HG03196 (cell line): ENCODE results near the gene MED12L.
A peak's percentile ranks its signal among the peaks of the same experiment; 100 is the strongest.

Experiments
- ATAC-seq: cut with Tn5 transposase; IDR thresholded peaks from one replicate; pipeline ENCODE4 v1.9.1; 2021; ENCODE audit not compliant: unreplicated experiment

Gene MED12L

DNA sequence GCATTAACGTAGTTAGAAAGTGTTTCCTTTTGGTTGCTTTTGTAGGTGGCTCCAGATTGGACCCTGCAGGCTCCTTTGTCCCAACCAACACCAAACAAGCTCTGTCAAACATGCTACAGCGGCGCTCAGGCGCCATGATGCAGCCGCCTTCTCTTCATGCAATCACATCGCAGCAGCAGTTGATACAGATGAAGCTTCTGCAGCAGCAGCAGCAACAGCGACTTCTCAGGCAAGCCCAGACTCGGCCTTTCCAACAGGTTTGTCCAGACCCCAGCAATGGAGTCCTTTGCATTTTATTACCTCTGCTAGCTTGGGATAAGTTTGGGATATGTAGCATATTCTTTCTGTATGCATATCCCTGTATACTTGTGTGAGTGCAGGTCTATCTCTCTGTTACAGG is 309.1 kb downstream of the MED12L start:
- ATAC-seq: no peak

DNA sequence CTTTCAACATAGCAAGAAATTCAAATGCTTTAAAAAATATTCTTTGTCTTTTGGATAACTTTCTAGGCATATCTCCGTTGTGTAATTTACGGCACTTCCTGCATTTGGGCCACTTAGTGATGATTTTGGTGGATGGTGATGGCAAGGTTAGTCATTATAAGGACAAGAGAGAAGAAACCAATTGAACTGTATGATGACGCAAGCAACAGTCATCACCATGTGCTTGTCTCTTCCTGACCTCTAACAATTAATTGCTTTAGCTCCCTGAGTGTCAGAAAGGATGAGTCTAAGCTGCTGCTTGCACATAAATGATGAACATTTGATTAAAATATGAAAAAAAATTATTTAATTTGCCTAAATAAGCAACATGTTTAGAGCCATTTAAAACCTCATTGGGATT is 310.3 kb downstream of the MED12L start:
- no peak for ATAC-seq

DNA sequence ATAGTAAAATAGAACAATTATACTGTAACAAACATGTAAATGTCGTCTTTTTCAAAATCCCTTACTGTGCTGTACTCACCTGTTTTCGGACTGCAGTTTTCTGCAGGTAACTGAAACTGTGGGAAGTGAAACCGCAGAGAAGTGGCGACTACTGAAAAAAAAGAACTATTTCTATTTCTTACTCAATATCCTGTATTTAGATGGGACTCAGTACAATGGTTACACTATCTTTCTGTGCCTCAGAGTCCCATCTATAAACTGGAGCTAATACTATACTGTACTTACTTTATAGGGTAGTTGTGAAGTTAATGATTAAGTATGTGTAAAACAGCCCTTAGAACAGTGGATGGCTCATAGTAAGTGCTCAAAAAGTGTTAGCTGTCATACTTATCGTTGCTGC is 313.4 kb downstream of the MED12L start:
- ATAC-seq: no peak

DNA sequence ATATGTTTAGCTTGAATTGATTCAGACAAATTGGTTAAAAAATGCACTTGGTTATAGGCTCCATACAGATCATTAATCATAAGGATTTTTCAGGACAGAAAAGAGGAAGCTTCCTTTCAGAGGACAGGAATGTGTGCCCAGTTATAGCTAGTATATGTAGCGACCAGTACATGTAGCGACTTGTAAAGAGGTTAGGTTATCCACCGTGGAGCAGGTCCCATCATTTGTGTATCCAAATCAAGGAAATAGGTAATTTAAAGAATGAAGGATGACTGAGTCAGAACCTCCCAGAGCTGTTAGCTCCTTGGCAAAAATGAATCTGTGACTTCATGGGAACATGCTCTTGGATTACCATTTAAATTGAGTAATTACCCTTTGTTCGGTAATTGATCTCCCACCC is 314.9 kb downstream of the MED12L start:
- ATAC-seq: no peak

DNA sequence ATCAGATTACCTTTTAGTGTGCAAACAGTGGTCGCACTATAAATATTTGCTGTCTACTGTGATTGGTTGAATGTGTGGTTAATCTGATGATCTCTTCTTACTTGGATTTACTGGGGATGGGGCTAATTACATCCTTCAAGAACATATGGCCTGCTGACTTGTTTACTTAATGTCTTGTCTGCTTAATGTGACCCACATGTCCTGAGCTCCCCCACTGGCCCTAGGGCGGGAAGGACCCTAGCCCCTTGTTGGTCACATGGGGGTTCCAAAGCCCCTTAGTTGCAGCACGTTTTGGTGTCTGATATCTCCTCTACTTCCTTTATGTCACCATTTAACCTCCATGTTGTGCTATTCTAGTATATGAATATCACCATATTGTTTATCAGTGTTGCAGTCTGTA is 316.9 kb downstream of the MED12L start:
- ATAC-seq: no peak

DNA sequence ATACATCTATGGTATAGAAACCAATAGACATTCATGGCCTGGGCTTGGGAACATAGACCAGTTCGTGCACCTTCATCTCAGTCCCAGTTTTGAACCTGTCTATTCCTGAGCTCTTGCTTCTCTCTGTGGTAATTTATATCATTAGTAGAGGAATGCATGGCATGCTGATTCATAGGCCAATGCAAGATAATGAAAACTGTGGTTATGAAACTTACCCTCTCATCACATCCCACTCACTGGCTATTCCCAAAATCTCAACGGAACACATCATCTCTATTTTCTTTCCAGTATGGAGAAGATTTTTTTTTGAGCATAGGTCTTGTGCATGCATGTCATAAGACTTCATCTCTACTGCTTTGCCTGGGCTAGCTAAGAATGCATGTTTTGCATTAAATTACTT is 317.8 kb downstream of the MED12L start:
- ATAC-seq: no peak

DNA sequence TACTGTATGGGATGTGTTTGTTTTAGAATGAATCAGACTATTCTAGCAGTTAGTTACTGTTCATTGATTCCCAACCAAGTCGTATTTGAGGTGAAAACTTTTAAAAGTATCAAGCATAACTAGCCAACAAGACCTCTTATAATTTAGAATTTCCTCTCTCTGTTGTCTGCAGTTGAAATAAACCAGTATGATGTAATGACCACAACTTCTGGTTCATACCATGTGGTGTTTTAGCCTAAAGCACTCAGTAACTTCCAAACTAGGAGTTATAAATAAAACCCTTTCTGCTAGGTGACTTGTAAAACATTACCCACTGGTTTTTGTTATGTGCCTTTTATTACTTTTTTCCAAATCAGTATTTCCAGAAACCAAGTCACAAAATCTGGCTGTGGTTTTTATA is 318.9 kb downstream of the MED12L start:
- ATAC-seq: peak; percentile 59

DNA sequence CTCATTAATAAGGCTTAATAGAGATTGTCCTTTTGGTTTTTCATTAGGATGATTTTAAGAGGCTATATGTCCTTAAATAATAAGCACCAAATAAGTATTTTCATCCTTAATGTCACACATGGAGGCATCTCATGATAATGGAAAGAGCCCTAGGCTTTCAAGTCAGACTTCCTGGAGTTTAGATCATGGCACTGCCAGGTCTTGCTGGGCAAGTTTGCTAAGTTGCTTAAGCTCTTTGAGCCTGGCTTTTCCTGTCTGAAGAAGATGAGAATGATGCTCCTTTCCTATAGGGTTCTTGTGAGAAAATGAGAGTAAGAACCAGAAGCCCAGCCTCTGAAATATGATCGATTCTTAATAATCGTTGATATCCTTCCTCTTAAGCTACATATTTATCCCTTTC is 322.5 kb downstream of the MED12L start:
- no peak for ATAC-seq

DNA sequence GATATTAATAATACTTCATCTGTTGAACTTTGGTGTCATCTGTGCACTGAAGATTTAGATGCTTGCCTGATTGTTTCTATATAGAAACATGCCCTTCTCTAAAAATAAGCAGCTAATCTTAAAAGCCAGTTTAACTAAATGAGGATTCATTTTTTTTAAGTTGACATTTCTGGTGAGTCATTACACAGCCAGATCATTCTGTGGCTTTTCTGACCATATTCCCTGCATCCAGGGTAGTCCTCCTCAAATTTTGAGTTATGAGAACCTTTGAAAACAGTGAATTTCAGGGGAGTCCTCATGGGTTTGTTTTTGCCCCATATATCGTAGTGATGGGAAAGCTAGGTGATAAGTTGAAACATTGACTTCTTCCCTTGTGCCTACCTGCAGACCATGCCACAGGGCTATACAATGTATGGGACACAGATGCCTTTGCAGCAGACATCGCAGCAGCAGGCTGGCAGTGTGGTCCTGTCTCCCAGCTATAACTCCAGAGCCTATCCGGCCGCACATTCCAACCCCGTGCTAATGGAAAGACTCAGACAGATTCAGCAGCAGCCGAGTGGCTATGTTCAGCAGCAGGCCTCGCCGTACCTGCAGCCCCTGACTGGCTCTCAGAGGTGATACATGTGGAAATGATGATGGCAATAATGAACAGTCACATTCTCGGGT is 325.6 kb downstream of the MED12L start:
- ATAC-seq: no peak

DNA sequence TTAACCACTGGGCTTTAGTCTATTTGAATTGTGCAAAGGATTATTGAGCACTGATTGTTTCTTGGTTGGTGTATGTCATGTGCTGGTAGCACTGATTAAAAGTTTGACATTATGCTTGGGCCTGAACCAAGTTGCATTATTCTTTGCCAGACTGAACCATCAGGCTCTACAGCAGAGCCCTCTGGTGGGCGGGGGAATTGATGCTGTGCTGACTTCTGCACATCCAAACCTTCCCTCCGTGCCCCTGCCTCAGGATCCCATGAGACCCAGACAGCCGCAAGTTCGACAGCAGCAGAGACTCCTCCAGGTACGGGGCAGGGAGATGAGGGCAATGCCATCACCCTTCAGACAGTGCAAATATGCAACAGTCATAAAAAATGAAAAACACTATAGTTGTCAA is 327.5 kb downstream of the MED12L start:
- ATAC-seq: no peak

DNA sequence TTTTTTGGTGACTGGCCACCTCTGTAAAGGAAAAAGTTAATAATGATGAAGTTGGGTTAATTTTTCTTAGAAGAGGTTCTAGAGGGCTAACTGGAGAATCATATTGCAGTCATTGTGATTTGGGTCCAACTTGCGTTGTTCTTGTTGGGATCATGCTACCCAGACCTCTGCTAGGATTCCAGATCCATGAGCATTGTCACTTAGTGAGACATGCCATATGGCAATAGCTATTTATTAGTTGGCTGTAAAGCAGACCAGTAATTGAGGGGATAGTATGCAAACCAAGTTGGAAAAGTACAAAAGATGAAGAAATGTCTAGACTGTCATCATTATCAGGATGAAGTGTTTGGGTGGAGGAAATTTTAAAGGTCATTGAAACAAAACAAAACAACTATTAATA is 329.8 kb downstream of the MED12L start:
- ATAC-seq: no peak

DNA sequence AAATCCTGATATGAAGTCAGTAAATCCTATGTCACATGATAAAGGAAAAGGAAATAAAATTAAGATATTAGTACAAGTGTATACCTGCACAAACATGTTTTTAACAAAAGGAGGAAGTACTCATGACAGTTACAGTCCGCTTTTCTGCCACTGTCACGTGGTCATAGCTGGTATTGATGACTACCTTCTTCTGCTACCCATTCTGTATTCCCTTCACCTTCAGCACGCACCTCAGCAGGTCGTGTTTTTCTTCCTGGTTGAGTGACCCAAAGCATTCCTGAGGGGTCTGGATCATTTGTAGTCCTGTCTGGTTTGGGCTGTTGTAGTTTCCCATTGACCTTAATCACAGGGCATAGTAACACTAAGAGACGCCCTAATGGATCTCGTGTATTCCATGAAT is 334.3 kb downstream of the MED12L start:
- ATAC-seq: no peak

DNA sequence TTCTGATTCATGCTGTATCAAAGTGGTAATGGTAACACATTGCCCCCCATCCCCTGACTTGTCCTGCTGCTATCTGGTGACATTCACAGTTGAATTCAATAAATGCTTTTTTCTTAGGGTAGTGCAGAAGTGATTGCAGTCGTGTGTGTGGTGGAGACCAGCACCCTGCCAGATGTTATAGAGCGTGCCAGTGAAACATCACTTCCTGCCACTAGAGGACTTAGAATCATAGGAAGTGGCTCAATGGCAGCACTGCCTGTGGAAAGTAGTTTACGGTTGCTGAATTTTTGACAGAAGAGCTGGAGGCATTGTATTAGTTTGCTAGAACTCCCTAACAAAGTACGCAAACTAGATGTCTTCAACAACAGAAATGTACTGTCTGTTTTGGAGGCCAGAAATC is 336.5 kb downstream of the MED12L start:
- ATAC-seq: no peak

DNA sequence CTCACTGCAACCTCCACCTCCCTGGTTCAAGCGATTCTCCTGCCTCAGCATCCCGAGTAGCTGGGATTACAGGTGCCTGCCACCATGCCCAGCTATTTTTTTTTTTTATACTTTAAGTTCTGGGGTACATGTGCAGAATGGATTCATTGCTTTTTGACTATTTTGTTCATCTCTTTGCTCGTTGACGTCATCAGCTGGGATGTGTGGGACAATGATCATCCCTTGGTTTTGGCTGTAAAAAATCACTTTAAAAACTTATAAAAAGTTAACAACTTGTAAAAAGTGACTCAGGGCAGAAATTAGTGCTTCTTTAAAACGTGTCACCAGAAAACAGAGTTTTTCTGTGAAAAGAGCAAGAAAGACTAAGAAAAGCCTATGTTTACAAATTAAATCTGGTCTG is 337.6 kb downstream of the MED12L start:
- ATAC-seq: no peak

DNA sequence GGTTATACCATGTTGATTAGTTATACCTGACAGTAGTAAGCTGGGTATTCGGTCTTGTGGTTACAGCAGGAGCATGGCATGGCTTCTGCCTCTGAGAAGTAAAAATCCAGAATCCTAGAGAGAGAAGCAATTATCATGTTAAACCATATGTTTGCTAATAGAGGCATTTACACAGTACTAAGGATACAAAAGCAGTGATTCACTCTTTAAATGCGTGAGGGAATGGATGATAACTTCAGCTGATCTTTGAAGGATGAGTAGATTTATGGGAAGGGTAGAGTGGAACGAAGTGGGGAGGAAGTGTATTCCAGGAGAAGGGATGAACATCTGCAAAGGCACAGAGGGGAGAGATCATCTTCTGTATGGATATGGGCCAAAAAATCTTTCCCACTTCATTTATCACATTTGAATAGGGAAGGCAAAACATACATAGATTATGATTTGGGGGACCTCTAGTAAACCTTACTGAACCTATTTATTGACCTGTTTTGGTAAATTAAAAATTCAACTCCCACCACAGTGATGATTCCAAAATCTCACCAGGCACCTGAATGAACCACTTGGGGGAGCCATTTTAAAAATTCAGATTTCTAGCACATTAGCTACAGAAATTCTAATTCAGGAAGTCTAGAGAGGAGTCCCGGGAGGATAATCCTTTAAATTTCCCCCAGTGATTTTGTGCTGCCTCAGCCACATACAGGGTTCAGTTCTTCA is 340.3 kb downstream of the MED12L start:
- peak; percentile 31 for ATAC-seq

DNA sequence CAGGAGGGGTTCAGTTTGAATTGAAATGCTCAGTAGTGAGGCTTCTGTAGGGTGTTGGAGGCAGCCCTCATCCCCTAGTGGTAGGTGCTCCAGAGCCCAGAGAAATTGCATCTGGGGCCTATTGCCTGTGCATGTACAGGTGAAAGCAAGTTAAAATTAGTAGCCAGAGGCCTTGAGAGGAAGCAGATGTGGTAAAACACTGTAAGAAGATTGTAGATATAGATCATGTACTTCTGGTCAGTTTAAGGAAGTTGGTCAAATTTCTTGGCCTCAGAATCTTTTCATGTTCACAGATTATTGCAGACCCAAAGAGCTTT is 340.8 kb downstream of the MED12L start:
- peak; percentile 75 for ATAC-seq

DNA sequence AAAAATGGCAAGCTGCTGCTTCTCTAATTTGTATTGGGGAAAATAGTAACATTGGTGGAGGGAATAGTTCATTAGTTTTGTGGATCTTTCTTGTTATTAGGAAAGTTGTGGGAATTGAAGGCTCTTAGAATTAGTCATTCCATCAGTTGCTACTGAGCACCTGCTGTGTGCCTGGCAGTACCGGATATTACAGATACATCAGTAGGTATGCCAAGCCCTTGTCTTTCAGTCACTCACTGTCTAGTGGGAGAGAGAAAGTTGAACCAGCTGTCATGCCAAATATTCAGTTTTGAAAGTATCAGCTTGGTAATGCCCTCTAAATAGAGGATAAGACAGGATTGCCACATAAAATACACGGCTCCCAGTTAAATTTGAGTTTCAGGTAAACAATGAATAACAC is 342.9 kb downstream of the MED12L start:
- ATAC-seq: no peak

DNA sequence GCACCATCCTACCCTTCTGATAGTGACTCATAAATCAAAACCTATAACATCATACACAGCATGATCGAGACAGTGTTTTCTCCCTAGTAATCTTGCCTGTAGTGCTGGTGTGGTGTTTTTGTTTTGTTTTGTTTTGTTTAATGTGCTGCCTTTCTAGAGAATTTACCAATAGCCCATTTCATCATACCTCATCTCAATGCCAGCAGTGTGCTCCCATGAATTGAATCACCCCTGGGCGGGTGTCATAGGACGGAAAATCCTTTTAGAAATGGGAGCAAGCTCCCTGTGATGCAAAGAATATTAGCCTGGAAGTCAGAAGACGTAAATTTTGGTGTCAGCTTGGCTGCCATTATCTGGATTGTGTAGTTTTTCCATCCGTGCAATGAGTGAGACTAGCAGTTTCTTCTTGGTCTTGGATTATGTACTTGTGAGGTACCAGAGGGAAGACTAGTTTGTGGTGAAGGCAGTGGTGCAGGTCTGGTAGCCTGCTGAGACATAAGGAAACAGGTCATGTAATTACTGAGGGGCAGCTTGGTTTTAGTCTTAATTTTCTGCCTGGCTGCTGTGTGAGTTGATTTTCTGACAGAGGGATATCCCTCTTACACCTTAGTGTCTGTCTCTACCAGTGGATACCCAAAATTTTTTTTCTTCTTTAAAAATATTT is 345.5 kb downstream of the MED12L start:
- no peak for ATAC-seq

DNA sequence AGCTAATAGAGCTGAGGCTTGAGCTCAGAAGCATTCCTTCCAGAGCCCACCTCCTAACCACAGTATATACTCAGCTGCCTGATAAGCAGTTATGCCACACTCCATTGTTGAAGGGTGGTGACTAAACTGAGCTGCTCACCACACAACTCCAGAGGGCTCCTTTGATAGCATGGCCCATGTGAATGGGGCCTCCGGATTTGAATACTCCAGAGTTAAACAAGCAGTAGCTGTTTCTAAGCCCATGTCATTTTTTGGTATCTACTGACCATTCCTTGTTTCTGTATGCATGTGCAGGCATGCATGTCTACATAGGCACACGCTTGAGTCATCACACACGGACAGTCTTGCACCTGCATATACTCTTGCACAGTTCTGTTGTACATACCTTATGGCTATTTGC is 346.5 kb downstream of the MED12L start:
- ATAC-seq: no peak

DNA sequence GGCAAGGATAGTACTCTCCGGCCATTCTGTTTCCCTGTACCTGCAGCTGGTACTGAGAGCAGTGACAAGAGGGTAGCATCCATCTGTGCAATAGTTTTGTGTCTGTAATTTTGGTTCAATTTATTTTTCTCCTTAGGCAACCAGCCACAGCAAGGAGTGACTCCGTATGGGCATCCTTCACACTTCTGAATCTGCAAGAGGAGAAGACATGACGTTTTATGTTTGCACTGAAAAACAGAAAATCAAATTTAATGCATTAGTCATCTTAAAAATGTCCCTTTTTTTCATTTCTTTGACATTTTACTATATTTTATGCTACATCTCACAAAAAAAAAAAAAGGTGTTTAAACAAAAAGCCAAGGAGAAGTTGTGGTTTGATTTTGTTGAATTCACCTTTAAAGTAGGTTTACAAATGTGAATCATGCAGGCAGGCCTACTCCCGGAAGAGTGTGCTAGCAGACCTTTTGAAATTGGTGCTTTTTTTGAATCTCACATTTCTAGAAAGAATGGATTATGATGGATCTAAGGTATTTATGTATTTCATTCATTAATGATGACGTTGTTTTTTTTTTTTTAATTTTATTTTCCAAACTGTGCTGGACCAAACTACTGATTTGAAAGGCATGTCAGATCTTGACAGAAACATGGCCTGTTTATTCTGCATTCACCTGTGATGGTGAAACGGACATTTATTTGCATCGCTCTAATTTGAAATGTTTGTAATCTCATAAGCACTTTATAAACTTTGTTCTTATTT is 347.3 kb downstream of the MED12L start:
- ATAC-seq: no peak

DNA sequence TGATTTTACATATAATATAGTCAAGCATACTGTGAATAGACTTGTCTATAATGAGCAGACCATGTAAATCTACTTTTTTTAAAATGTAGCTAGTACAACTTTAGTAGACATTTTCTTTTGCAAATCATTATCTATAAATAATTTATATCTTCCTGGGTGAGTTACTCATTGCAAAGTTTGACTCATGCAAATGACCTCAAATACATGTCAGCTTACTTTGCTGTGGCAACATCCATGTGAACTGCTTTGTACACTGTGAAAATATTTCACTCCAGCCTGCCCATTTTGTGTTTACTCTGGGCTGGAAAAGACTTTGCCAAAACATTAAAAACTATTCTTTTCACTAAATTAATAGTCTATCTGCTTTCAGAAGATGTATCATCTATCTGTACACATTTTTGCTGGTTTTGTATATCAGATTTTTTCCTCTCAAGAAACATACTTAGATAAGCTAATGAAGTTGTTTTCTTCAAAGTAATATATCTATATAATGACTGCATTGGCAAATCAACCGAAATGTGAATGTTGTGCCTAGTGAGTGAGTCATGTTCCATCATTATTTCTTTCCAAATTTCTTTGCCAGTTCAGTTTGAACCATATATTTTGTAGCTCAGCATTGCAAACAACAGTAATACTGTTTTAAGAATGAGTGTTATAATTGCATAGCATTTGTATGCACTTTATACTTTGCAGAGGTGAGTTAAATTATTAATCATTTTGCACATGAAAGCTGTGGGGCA is 348.9 kb downstream of the MED12L start:
- peak; percentile 46 for ATAC-seq
